Measurements from ENCODE around the gene HIVEP2. TPM values are rescaled to one million over a fixed set of nuclear protein-coding genes. Genes with fewer than 3 reads are reported as not detected.

Gene HIVEP2
- polyA plus RNA-seq, 2 of the 4 experiments (the other 2 are of a cell fraction) = 2.2 to 2.6 TPM

GRCh38 chr6:142722841-142723240, 222.1 kb downstream of the HIVEP2 start:
- 40% methylated on average over 3 of the region's 3 CpGs for WGBS (ENCODE audit: missing lambda C conversion rate)
- POLR2A ChIA-PET = no interaction called here
- TF ChIP-seq CBX2 (IDR thresholded peaks at IDR 0.05; ENCODE audit: borderline replicate concordance, low read depth) = no peak
- TF ChIP-seq, protein P1, sequence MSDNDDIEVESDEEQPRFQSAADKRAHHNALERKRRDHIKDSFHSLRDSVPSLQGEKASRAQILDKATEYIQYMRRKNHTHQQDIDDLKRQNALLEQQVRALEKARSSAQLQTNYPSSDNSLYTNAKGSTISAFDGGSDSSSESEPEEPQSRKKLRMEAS (IDR thresholded peaks at IDR 0.05) = no peak
- no peak for TF ChIP-seq POLR2AphosphoS2 (conservative IDR thresholded peaks at IDR 0.05; ENCODE audit: low read length)
- TF ChIP-seq MAZ (IDR thresholded peaks at IDR 0.05; ENCODE audit: borderline replicate concordance, low read depth, low read length) = no peak
- TF ChIP-seq HOXA7 (CRISPR knock-in tag; IDR thresholded peaks at IDR 0.05) = no peak
- no peak for TF ChIP-seq JUN (IDR thresholded peaks at IDR 0.05)
- no peak for TF ChIP-seq KDM1A (IDR thresholded peaks at IDR 0.05; ENCODE audit: low read depth)
- no peak for TF ChIP-seq ESRRA (IDR thresholded peaks at IDR 0.05; ENCODE audit: borderline replicate concordance, low read length)
- no peak for TF ChIP-seq FOSL2 (IDR thresholded peaks at IDR 0.05)
- no peak for TF ChIP-seq FOSL2 (CRISPR knock-in tag; IDR thresholded peaks at IDR 0.05)
- TF ChIP-seq HEYL (CRISPR knock-in tag; IDR thresholded peaks at IDR 0.05) = no peak
- no peak for TF ChIP-seq EHF (CRISPR knock-in tag; IDR thresholded peaks at IDR 0.05)
- no peak for TF ChIP-seq PHF8 (IDR thresholded peaks at IDR 0.05; ENCODE audit: borderline replicate concordance, low read depth)
- TF ChIP-seq HMGXB4 (CRISPR knock-in tag; IDR thresholded peaks at IDR 0.05; ENCODE audit: borderline replicate concordance) = no peak
- TF ChIP-seq EP300 (IDR thresholded peaks at IDR 0.05) = no peak
- H3K4me1 ChIP-seq = no peaks in the 10 kb centered on the region
- H3K4me2 ChIP-seq = no peak overlapping the region
- no peak overlapping the region for H3K4me3 ChIP-seq
- DNase-seq (ENCODE audit: low read depth in 1 of 2, low spot score in 1 of 2) (no peak), FAIRE-seq (no peak), ATAC-seq (no peak)
- H3K9me3 ChIP-seq = peaks cover 2% of the 10 kb centered on the region; the same call in 1 of the 3 replicates
- H3K27ac ChIP-seq = no peak overlapping the region
- CTCF ChIA-PET = interaction anchor here (0.6 kb wide), 1 partner anchor 705 kb away, joined by 4 read pairs; no protein-coding TSS in a partner anchor

DNA sequence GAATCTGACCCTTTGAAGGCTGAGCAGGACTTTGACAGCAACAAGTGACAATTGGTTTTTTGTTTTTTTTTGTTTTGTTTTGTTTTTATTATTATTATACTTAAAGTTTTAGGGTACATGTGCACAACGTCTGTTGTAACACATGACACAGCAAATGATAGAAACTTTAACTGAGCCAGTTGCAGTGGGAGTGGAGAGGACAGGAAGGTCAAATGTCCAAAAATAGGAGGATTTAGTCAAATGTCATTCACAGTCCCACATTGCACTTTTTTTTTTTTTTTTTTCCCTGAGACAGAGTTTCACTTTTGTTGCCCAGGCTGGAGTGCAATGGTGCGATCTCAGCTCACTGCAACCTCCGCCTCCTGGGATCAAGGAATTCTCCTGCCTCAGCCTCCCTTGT, 223.0 kb downstream of the HIVEP2 start:
- H3K27ac ChIP-seq = no peak overlapping the region
- ChIA-PET POLR2A (no interaction called here), CTCF (interaction anchor here (0.6 to 0.7 kb wide), 2 partner anchors 20 to 706 kb away, joined by 3 to 4 read pairs; no protein-coding TSS in a partner anchor)
- FAIRE-seq (no peak), ATAC-seq (no peak), DNase-seq (ENCODE audit: low read depth in 1 of 2, low spot score in 1 of 2) (no peak)
- TF ChIP-seq RFX5 (IDR thresholded peaks at IDR 0.05) = no peak
- no peak for TF ChIP-seq NR3C1 (IDR thresholded peaks at IDR 0.05)
- no peak for TF ChIP-seq KDM5A (IDR thresholded peaks at IDR 0.05)
- TF ChIP-seq FOXS1 (CRISPR knock-in tag; IDR thresholded peaks at IDR 0.05) = no peak
- TF ChIP-seq TP53 (CRISPR knock-in tag; IDR thresholded peaks at IDR 0.05) = no peak
- no peak for TF ChIP-seq CBX2 (IDR thresholded peaks at IDR 0.05; ENCODE audit: borderline replicate concordance, low read depth)
- no peaks in the 10 kb centered on the region for H3K4me1 ChIP-seq
- no peak overlapping the region for H3K4me3 ChIP-seq
- WGBS (ENCODE audit: missing lambda C conversion rate) = 77% methylated on average over 3 of the region's 3 CpGs
- H3K9me3 ChIP-seq = peaks cover 2% of the 10 kb centered on the region; the same call in 1 of the 3 replicates
- no peak overlapping the region for H3K4me2 ChIP-seq

DNA sequence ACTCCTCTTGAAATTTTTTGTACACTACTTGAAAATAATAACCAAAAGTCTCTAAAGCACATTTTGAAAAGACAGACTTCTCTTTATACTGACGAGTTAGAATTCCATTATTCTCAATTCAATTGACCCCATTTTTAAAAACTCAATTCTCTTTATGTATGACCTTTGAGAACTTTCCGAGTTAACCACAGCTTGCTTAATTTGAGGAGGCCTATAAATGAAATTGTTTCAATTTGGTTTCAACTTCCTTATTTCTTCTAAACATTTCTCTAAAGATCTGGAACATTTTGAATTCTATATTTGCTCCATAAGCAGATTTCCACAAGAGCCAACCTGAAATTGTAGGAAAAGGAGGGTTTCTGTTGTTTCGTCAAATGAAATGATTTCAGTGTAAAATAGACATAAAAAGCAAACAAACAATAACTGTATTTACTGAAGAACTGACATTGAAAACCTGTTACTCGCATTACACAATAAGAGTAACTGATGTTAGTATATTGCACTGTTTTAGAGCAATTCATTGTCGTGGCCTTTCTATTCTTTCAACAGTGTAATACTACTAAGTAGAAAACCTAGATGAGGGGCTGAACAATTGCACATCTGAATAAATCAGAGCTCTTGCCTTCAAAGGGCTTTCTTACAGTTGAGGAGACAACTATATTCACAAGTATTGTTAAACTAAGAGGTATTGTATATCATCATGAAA, 223.6 kb downstream of the HIVEP2 start:
- TF ChIP-seq BHLHE40 (IDR thresholded peaks at IDR 0.05; ENCODE audit: low read depth, low read length) = no peak
- TF ChIP-seq, protein P2, sequence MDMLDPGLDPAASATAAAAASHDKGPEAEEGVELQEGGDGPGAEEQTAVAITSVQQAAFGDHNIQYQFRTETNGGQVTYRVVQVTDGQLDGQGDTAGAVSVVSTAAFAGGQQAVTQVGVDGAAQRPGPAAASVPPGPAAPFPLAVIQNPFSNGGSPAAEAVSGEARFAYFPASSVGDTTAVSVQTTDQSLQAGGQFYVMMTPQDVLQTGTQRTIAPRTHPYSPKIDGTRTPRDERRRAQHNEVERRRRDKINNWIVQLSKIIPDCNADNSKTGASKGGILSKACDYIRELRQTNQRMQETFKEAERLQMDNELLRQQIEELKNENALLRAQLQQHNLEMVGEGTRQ (IDR thresholded peaks at IDR 0.05) = no peak
- TF ChIP-seq MYC (IDR thresholded peaks at IDR 0.05; ENCODE audit: borderline replicate concordance, low read length) = no peak
- TF ChIP-seq MAFK (IDR thresholded peaks at IDR 0.05; ENCODE audit: partially characterized antibody) = no peak
- TF ChIP-seq ATOH8 (CRISPR knock-in tag; IDR thresholded peaks at IDR 0.05; ENCODE audit: low read depth) = no peak
- no peak for TF ChIP-seq JUN (IDR thresholded peaks at IDR 0.05)
- no peak for TF ChIP-seq NPAS2 (CRISPR knock-in tag; IDR thresholded peaks at IDR 0.05; ENCODE audit: borderline replicate concordance)
- no peak for TF ChIP-seq POLR2A (IDR thresholded peaks at IDR 0.05; ENCODE audit: low read length)
- TF ChIP-seq HMGXB4 (CRISPR knock-in tag; IDR thresholded peaks at IDR 0.05; ENCODE audit: borderline replicate concordance) = no peak
- POLR2A ChIA-PET = no interaction called here
- Histone ChIP-seq H3K27ac (no peak overlapping the region), H3K4me3 (no peak overlapping the region), H3K4me2 (no peak overlapping the region), H3K9me3 (peaks cover 2% of the 10 kb centered on the region; the same call in 1 of the 3 replicates), H3K4me1 (no peaks in the 10 kb centered on the region)
- 51% methylated on average over 5 of the region's 5 CpGs for WGBS (ENCODE audit: missing lambda C conversion rate)
- DNase-seq (ENCODE audit: low read depth in 1 of 2, low spot score in 1 of 2) = no peak
- no peak for ATAC-seq
- CTCF ChIA-PET = no interaction called here
- FAIRE-seq = no peak
